Hematopoietic multipotent progenitor cell treated with erythropoietin and hydrocortisone succinate and interleukin-3 and kit ligand, for 4 days (in vitro differentiated cells): ENCODE measurements around the gene ANO3.
"Not testable (repeated sequence)": the region's sequence is repeated elsewhere in the genome, so short reads cannot be mapped to it uniquely, and the experiment has no call there.

ENCODE experiments used
- DNase-seq: peaks from one replicate; pipeline ENCODE4 v3.0.0-alpha.2; 2015

The ANO3 gene

GRCh38 chr11:26579683-26580082 lies 247.8 kb downstream of the ANO3 start:
- DNase-seq, result no peak

GRCh38 chr11:26580929-26581328 lies 249.0 kb downstream of the ANO3 start:
- no peak for DNase-seq

GRCh38 chr11:26583550-26583949 lies 251.6 kb downstream of the ANO3 start:
- DNase-seq, result no peak

DNA sequence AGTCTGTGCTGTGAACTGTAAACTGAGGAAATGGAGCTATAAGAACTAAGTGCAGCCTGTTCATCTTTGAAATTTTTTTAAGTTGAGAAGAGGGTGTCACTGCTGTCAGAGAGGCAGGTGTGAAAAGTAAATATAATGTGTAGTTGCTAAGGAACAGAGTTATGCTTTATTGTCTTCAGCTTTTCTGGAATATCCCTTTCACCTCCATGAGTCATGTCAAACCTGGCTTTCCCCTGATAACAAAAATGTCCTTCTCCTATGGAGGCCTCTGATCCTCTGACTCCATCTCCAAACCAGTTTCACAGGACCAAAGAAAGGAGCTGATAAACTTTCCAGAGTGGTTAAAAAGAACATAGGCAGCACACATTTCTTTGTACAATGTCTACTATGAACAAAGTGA lies 252.9 kb downstream of the ANO3 start:
- DNase-seq, result no peak

DNA sequence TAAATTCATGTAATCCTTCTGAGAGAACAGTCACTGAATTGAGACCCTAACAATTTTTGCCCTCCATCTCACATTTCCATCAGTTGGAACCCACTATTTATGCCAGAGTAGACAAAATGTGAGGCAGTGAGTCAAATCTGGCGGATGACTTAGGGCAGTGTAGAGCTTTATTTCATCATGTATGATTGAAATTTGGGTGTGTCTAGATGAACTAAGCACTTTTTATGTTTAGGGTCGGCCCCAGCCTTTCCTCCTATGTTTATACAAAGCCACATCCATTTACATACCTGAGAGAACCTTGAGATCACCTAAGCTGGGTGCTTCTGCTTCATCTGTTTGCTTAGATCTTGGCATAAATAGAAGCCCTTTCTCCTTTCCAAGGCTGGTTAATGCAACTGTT lies 255.1 kb downstream of the ANO3 start:
- DNase-seq, result no peak

- DNase-seq, result no peak
Measured at GRCh38 chr11:26593691-26594090, 261.8 kb downstream of the ANO3 start.

DNA sequence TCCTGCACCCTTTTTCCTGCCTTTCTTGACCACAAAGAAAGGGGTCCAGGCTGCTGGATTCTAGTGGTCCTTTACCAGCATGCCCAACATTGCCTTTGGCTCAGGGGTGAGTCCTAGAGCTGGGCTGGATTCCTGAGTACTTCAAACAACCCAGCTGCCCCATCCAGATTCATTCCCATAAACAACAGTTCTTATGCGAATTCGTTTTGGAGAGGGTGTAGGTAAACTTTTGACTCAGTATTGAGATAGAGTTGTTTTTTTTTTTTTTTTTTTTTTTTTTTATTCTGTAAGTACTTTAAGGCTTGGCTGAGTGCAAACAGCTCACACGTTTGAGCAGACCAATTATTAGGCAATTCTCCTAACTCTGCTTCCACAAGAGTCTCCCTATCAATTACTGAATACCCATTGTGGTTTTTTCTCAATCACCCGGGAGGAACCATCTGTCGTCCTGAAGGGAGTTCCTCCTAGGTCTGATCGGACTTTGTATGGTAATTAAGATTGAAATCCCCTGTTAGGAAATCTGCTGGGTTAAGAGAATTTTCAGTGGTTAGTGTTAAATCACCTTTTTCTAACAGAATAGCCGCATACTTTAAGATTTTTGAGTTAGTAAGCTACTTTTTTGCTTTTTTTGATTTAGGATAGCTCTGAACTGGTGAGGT lies 263.4 kb downstream of the ANO3 start:
- peak; percentile 5 for DNase-seq

- not testable (repeated sequence) for DNase-seq
Measured at GRCh38 chr11:26597049-26597689, 265.2 kb downstream of the ANO3 start.

GRCh38 chr11:26597899-26598298 lies 266.0 kb downstream of the ANO3 start:
- no peak for DNase-seq

- no peak for DNase-seq
Measured at GRCh38 chr11:26599425-26599824, 267.5 kb downstream of the ANO3 start.

DNA sequence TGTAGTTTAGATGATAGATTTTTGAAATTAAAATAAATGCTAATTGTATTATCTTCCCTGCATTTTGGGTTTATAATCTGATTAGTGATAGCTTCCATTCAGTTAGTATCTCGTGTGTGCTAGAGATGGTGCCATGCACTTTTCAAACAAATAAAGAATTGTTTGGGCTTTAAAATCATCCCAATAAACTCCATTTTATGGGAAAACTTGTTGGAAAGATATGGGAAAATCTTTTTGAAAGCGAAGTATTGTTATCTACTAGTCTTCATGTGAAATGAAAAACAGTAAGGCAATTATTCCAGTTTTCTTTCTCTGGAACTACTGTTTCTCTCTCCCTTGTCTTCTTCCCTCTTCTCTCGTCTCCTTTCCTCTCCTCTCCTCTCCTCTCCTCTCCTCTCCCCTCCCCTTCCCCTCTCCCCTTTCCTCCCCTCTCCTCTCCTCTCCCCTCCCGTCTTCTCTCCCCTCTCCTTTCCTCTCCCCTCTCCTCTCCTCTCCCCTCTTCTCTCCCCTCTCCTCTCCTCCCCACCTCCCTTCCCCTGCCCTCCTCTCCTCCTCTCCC lies 268.0 kb downstream of the ANO3 start:
- no peak for DNase-seq

DNA sequence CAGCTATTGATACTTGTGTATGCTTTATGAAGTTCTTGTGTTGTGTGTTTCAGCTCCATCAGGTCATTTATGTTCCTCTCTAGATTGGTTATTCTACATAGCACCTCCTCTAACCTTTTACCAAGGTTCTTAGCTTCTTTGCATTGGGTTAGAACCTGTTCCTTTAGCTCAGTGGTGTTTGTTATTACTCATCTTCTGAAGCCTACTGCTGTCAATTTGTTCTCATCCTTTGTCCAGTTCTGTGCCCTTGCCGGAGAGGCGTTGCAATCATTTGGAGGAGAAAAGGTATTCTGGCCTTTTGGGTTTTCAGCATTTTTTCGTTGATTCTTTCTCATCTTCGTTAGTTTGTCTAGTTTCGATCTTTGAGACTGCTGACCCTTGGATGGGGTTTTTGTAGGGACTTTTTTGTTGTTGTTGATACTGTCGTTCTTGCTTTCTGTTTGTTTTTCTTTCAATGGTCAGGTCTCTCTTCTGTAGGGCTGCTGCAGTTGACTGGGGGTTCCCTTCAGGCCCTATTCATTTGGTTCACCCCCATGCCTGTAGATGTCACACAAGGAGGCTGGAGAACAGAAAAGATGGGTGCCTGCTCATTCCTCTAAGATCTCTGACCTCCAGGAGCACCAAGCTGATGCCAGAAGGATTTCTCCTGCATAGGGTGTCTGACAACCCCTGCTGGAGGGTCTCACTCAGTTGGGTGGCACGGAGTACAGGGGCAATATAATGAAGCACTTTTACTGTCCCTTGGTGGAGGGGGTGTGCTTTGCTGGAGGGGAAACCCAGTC lies 276.0 kb downstream of the ANO3 start:
- DNase-seq, result no peak

GRCh38 chr11:26608507-26609146 lies 276.7 kb downstream of the ANO3 start:
- no peak for DNase-seq

DNA sequence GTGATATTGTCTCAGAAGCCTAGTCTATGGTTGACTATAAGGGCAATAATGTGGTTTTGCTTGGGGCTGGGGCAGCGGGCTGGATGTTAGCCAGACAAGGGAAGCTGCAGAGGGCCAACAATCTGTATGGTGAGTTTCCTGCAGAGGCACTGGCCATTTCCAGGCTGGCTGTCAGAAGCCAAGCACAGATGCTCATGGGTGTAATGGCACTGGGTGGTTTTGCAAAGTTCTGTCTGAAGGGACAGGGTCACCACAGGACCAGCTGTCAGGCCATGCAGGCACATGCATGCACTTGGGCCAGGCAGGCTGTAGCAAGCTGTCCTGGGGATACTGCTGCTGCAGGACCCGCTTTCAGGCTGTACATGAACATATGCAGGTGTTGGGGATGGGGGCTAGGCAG lies 281.8 kb downstream of the ANO3 start:
- DNase-seq, result no peak

DNA sequence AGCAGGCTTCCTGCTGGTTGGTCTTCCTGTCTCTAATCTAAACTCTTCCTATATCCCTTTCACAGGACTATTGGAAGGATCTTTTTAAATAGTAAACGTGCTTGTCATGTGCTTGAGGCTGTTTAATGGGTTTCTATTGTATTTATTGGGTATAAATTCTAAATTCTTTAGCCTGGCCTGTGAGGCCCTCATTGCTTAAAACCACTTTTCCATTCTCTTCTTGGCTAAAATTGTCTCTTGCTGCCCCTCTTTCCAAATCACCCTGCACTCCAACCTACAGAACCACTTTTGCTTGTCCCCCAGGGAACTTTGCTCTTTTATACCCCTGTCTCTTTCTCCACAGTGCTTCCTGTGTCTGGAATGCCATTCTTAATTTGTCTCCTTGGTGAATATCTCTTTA lies 286.5 kb downstream of the ANO3 start:
- DNase-seq, result no peak

GRCh38 chr11:26620282-26621045 lies 288.5 kb downstream of the ANO3 start:
- no peak for DNase-seq

GRCh38 chr11:26621132-26621531 lies 289.2 kb downstream of the ANO3 start:
- no peak for DNase-seq

DNA sequence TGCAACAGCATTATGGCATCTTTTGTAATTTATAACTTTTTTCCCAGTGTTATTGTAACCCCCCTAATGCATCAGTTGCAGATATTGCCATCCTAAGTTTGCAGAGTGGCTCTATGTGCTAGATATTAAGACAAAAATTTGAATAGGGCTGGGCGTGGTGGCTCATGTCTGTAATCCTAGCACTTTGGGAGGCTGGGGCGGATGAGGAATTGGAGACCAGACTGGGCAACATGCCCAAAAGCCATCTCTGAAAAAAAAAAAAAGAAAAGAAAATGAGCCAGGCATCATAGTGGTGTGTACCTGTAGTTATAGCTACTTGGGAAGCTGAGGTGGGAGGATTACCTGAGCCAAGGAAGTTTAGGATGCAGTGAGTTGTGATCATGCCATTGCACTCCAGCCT lies 290.3 kb downstream of the ANO3 start:
- DNase-seq, result no peak

GRCh38 chr11:26623076-26623659 lies 291.2 kb downstream of the ANO3 start:
- no peak for DNase-seq

DNA sequence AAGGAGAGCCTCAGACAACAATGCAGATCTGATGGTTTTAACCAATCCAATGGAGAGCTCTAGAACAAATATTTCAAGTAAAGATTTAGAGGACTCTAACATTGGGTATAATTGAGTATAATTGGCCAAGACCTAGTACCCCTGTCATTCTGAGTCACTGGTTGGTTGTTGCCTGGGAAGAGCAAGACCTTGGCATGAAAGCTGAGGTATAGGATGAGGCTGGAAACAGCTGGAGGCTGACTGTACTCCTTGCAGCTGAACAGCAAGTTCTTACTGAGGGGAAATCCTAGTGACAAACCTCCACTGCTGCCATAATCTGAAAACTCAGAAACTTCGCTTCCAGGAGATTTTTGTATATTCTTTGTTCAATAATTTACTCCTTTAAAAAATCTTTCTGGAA lies 294.4 kb downstream of the ANO3 start:
- DNase-seq, result no peak

- DNase-seq, result no peak
Measured at GRCh38 chr11:26632691-26633159, 300.8 kb downstream of the ANO3 start.

- not testable (repeated sequence) for DNase-seq
Measured at GRCh38 chr11:26643314-26643713, 311.4 kb downstream of the ANO3 start.
